ENCODE measurements around the gene GPALPP1.
"Not testable (repeated sequence)": the region's sequence is repeated elsewhere in the genome, so short reads cannot be mapped to it uniquely, and the experiment has no call there.

GPALPP1 gene

GRCh38 chr13:44989071-44989889, at the start of gene GPALPP1, which contains the start of gene NUFIP1:
TSS of gene GPALPP1 (plus strand) at chr13:44989538. CDS start at chr13:44989655, 117 bp downstream.
TSS of gene NUFIP1 (minus strand) at chr13:44989471. CDS start at chr13:44989436, 35 bp downstream.
- DNase-seq (ENCODE audit: low spot score) = peak; percentile 96

- DNase-seq (ENCODE audit: low spot score) = not testable (repeated sequence)
Measured at GRCh38 chr13:44943411-44943810, 45.9 kb upstream of the GPALPP1 start.

GRCh38 chr13:44951184-44951583, 38.2 kb upstream of the GPALPP1 start:
- no peak for DNase-seq (ENCODE audit: low spot score)

- DNase-seq (ENCODE audit: low spot score) = no peak
Measured at GRCh38 chr13:44952671-44953070, 36.7 kb upstream of the GPALPP1 start.

GRCh38 chr13:44954224-44954623, 35.1 kb upstream of the GPALPP1 start:
- DNase-seq (ENCODE audit: low spot score) = no peak

- no peak for DNase-seq (ENCODE audit: low spot score)
Measured at GRCh38 chr13:44955406-44955805, 33.9 kb upstream of the GPALPP1 start.

- DNase-seq (ENCODE audit: low spot score) = no peak
Measured at GRCh38 chr13:44961997-44962396, 27.3 kb upstream of the GPALPP1 start.

- peak; percentile 18 for DNase-seq (ENCODE audit: low spot score)
Measured at GRCh38 chr13:44967704-44968433, 21.5 kb upstream of the GPALPP1 start.

- DNase-seq (ENCODE audit: low spot score) = no peak
Measured at GRCh38 chr13:44968434-44968815, 20.9 kb upstream of the GPALPP1 start.

GRCh38 chr13:44969551-44970484, 19.5 kb upstream of the GPALPP1 start:
- DNase-seq (ENCODE audit: low spot score) = peak; percentile 47

GRCh38 chr13:44971656-44972595, 17.4 kb upstream of the GPALPP1 start:
- DNase-seq (ENCODE audit: low spot score) = no peak

- peak; percentile 26 for DNase-seq (ENCODE audit: low spot score)
Measured at GRCh38 chr13:44972956-44973581, 16.3 kb upstream of the GPALPP1 start.

- no peak for DNase-seq (ENCODE audit: low spot score)
Measured at GRCh38 chr13:44974056-44974793, 15.1 kb upstream of the GPALPP1 start.

- DNase-seq (ENCODE audit: low spot score) = no peak
Measured at GRCh38 chr13:44976196-44976595, 13.1 kb upstream of the GPALPP1 start.

- no peak for DNase-seq (ENCODE audit: low spot score)
Measured at GRCh38 chr13:44976949-44977583, 12.3 kb upstream of the GPALPP1 start.

- DNase-seq (ENCODE audit: low spot score) = no peak
Measured at GRCh38 chr13:44978328-44978727, 11.0 kb upstream of the GPALPP1 start.

GRCh38 chr13:44989941-44990340, 603 bp downstream of the GPALPP1 start:
- DNase-seq (ENCODE audit: low spot score) = peak; percentile 11

GRCh38 chr13:45003417-45003816, 14.1 kb downstream of the GPALPP1 start:
- no peak for DNase-seq (ENCODE audit: low spot score)

GRCh38 chr13:45004096-45004495, 14.8 kb downstream of the GPALPP1 start:
- DNase-seq (ENCODE audit: low spot score) = no peak

Measured in AG08396 (cell line).